ENCODE results near the gene PLA2G2D. TPM values are rescaled to one million over a fixed set of nuclear protein-coding genes. Genes with fewer than 3 reads are reported as not detected.

Gene PLA2G2D
- total RNA-seq, 1 donor from 2014 or later: 0.27 TPM

DNA sequence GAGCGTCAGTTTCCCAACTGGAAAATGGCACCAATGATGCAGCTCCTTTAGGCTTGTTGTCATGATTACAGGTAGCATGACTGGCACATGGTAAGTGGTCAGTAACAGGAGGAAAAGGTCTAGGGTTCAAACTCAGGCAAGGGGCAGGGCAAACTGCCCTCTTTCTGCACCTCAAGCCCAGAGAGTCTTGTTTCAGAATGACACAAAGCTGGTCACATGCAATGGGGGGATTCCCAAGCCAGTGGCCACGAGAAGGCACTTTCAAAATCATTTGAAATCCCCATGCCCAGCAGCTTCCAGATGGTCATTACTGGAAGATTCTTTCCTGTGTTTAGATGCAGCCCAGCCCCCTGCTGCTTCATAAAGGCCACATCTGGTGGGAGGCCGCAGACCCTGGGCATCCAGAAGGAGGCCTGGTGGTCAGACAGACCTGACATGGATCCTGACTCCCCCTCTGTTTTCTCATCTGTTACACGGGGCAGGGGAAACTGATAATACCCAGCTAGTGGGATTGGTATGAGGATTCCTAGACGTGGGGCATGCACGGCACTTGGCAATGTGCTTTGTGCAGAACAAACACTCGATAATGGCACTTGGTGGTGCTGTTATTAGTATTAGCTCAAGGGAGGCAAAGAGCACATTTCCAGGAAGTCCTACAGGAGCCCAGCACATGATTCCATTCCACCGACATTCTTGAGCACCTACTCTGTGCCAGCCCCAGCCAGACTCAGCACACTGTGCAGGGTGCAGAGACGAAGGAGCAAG is 6.9 kb upstream of the PLA2G2D start:
- intact Hi-C loops (cut with DNase I): no loop called here
- DNase-seq (no peak), ATAC-seq (peak; percentile 88 to 90)
- H3K4me1 ChIP-seq: peaks cover 16% of the 10 kb centered on the region
- H3K27me3 ChIP-seq (ENCODE audit: low read depth): no peaks in the 10 kb centered on the region
- peaks cover 5% of the 10 kb centered on the region for H3K9me3 ChIP-seq
- H3K27ac ChIP-seq: no peak overlapping the region
- TF ChIP-seq, protein P1, sequence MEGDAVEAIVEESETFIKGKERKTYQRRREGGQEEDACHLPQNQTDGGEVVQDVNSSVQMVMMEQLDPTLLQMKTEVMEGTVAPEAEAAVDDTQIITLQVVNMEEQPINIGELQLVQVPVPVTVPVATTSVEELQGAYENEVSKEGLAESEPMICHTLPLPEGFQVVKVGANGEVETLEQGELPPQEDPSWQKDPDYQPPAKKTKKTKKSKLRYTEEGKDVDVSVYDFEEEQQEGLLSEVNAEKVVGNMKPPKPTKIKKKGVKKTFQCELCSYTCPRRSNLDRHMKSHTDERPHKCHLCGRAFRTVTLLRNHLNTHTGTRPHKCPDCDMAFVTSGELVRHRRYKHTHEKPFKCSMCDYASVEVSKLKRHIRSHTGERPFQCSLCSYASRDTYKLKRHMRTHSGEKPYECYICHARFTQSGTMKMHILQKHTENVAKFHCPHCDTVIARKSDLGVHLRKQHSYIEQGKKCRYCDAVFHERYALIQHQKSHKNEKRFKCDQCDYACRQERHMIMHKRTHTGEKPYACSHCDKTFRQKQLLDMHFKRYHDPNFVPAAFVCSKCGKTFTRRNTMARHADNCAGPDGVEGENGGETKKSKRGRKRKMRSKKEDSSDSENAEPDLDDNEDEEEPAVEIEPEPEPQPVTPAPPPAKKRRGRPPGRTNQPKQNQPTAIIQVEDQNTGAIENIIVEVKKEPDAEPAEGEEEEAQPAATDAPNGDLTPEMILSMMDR (IDR thresholded peaks at IDR 0.05): no peak
- no peaks in the 10 kb centered on the region for H3K36me3 ChIP-seq
- no peak overlapping the region for H3K4me3 ChIP-seq

DNA sequence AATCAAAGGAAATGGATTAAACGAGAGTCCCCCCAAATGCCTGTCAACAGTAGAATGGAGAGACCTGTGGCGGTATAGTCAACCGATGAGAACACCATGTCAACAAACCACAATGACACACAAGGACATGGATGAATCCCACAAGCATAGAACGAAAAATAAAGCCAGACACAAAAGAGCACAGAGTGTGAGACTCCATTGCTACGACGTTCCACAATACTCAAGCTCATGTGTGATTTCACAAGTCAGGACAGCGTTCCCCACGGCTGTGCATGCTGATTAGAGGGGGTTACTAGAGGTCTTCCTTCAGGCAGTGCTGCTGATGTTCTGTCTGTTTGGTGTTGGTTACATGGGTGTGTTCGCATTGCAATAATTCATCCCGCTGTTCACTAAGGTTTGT is 5.8 kb upstream of the PLA2G2D start:
- H3K36me3 ChIP-seq: no peaks in the 10 kb centered on the region
- peaks cover 16% of the 10 kb centered on the region for H3K4me1 ChIP-seq
- no peaks in the 10 kb centered on the region for H3K27me3 ChIP-seq (ENCODE audit: low read depth)
- TF ChIP-seq, protein P1 (IDR thresholded peaks at IDR 0.05): no peak
- DNase-seq (no peak), ATAC-seq (no peak)
- peaks cover 5% of the 10 kb centered on the region for H3K9me3 ChIP-seq
- intact Hi-C loops (cut with DNase I): no loop called here
- no peak overlapping the region for H3K27ac ChIP-seq
- H3K4me3 ChIP-seq: no peak overlapping the region

DNA sequence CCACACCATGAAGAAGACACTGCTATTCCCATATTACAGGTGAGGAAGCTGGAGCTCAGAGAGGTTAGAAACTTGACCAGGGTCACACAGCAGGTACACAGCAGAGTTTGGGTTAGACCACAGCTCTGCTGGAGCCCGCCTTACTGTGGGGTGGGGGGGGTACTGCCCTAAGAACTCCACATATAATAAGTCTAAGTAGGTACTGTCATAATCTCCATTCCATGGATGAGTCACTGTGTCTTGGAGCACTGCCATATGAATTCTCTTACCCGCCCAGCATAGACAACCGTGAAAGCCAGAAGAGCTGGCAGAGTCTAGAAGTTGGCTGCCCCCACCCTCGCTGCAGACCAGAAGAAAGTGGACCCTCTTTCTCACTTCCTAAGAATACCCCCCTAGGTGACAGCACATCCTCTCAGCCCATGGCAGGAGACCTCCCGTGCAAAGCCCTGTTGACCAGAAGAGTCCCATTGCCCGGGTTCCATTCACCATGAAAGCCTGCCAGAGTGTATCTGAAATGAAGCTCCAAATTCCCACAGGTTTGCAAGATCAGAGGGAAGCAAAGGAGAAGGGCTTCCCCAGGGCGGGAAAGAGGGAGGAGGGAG is 5.2 kb upstream of the PLA2G2D start:
- Histone ChIP-seq H3K27ac (no peak overlapping the region), H3K4me1 (peaks cover 16% of the 10 kb centered on the region), H3K4me3 (no peak overlapping the region), H3K9me3 (no peaks in the 10 kb centered on the region), H3K36me3 (no peaks in the 10 kb centered on the region), H3K27me3 (ENCODE audit: low read depth) (no peaks in the 10 kb centered on the region)
- intact Hi-C loops (cut with DNase I): no loop called here
- TF ChIP-seq, protein P1 (IDR thresholded peaks at IDR 0.05): no peak
- DNase-seq: no peak
- peak; percentile 14 to 40 for ATAC-seq

DNA sequence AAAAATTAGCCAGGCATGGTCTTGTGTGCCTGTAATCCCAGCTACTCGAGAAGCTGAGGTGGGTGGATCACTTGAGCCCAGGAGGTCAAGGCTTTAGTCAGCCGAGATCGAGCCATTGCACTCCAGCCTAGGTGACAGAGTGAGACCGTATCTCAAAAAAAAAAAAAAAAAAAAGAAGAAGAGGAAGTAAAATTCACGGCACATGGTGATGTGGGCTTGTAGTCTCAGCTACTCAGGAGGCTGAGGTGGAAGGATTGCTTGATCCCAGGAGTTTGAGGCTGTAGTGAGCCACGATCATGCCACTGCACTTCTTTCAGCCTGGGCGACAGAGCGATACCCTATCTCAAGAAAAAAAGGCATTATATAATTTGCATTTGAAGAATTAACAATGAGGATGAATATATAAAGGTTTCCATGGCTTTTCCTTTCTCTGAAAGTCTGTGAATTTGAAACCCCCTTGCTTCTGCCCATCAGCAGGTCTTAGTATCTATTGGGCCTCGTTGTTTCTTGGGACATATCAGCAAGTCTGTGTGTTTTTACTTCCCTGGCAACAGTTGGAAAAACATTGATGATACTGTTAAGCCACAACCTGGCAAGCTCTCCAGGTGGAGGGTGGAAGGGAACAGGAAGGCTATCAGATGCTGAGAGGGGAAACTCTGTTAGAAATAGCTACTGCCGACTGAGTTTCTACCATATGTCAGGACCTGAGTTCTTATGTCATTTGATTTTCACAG is 4.6 kb upstream of the PLA2G2D start:
- TF ChIP-seq, protein P1 (IDR thresholded peaks at IDR 0.05): no peak
- no peaks in the 10 kb centered on the region for H3K27me3 ChIP-seq (ENCODE audit: low read depth)
- no peak overlapping the region for H3K27ac ChIP-seq
- ATAC-seq: no peak
- H3K36me3 ChIP-seq: no peaks in the 10 kb centered on the region
- H3K9me3 ChIP-seq: no peaks in the 10 kb centered on the region
- no peak for DNase-seq
- intact Hi-C loops (cut with DNase I): no loop called here
- H3K4me3 ChIP-seq: no peak overlapping the region
- peaks cover 16% of the 10 kb centered on the region for H3K4me1 ChIP-seq

DNA sequence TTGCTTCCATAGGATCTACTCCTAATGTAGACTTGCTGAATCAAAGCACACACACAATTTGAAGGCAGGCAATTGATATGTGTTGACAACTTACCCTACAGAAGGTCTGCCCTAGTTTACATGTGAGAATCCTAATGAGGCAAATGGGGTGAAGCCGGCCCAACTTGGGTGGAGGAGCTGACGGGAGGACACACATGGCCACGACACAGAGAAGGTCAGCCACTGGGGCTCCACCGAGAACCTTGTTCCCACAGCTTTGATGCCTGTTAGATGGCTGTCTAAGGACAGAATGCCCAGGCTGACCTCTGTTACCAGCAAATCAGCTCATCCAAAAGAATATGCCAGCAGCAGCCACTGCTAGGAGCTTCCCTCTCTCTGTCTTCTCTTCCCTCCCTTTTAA is 1.5 kb upstream of the PLA2G2D start:
- Histone ChIP-seq H3K27me3 (ENCODE audit: low read depth) (no peaks in the 10 kb centered on the region), H3K4me1 (peaks cover 11% of the 10 kb centered on the region), H3K27ac (no peak overlapping the region), H3K9me3 (no peaks in the 10 kb centered on the region), H3K36me3 (no peaks in the 10 kb centered on the region), H3K4me3 (no peak overlapping the region)
- TF ChIP-seq, protein P1 (IDR thresholded peaks at IDR 0.05): no peak
- intact Hi-C loops (cut with DNase I): no loop called here
- DNase-seq (no peak), ATAC-seq (no peak)

Data from lower lobe of right lung (tissue), 2 donors.